PC-3 (cell line): Measurements from ENCODE around the gene TMEM38A. TPM values are rescaled to one million over a fixed set of nuclear protein-coding genes. Genes with fewer than 3 reads are reported as not detected.

ENCODE experiments used
- ATAC-seq: fragments of 200-7000 bp; cut with Tn5 transposase; 2 replicates; pipeline ENCODE4 v1.9.1; 2020; ENCODE audit warnings: mild to moderate bottlenecking, moderate library complexity
- BruUV-seq: library from RNA; stranded (reverse); fragments of 400-500 nt; replicated peaks from 2 replicates; lab custom pipeline; 2021; lab: Mats Ljungman, UMichigan
- CTCF ChIA-PET: fragments of 300-600 bp; sonication (Branson Sonifier 250); formaldehyde crosslinking; loops from one replicate; lab custom pipeline; 2022; ENCODE audit warnings: antibody characterized with exemption; lab: Charles Lee
- POLR2A ChIA-PET: fragments of 300-600 bp; sonication (Branson Sonifier 250); formaldehyde crosslinking; loops from one replicate; lab custom pipeline; 2022; ENCODE audit warnings: antibody characterized with exemption; ENCODE audit not compliant: unreplicated experiment; lab: Charles Lee
- DNase-seq: peaks from one replicate; pipeline ENCODE4 v3.0.0-alpha.2; 2015
- H2AFZ ChIP-seq: fragments of 300-600 bp; sonication (generic); 2 replicates; pipeline ENCODE4 v1.6.0; 2016; ENCODE audit warnings: antibody characterized with exemption, low read length
- H3F3A ChIP-seq: fragments of 300-600 bp; sonication (generic); one replicate; pipeline ENCODE4 v1.6.0; 2017; ENCODE audit warnings: antibody characterized with exemption, low read length, control low read depth, mild to moderate bottlenecking; ENCODE audit not compliant: unreplicated experiment
- H3K27ac ChIP-seq: fragments of 300-600 bp; sonication (generic); 2 replicates; pipeline ENCODE4 v1.5.1; 2016; ENCODE audit warnings: mild to moderate bottlenecking, low read length
- H3K27me3 ChIP-seq: fragments of 300-600 bp; sonication (generic); 2 replicates; pipeline ENCODE4 v1.6.1; 2016; ENCODE audit warnings: low read length, mixed read lengths
- H3K36me3 ChIP-seq: fragments of 300-600 bp; sonication (generic); 2 replicates; pipeline ENCODE4 v1.6.1; 2016; ENCODE audit warnings: low read depth, mixed run types, low read length, mixed read lengths
- H3K4me1 ChIP-seq: fragments of 300-600 bp; sonication (generic); 2 replicates; pipeline ENCODE4 v1.5.1; 2016; ENCODE audit warnings: low read length; ENCODE audit not compliant: insufficient read depth
- H3K4me2 ChIP-seq: fragments of 300-600 bp; sonication (generic); 2 replicates; pipeline ENCODE4 v1.6.0; 2016; ENCODE audit warnings: low read length
- H3K4me3 ChIP-seq: fragments of 300-600 bp; sonication (generic); 2 replicates; pipeline ENCODE4 v1.5.1; 2016; ENCODE audit warnings: mild to moderate bottlenecking, low read length, mixed read lengths
- H3K79me2 ChIP-seq: fragments of 300-600 bp; sonication (generic); 2 replicates; pipeline ENCODE4 v1.6.1; 2017; ENCODE audit warnings: low read length, mixed read lengths
- H3K9ac ChIP-seq: fragments of 300-600 bp; sonication (generic); 2 replicates; pipeline ENCODE4 v1.6.0; 2016; ENCODE audit warnings: mild to moderate bottlenecking, low read length
- H3K9me2 ChIP-seq: fragments of 300-600 bp; sonication (generic); replicated peaks from 2 replicates; pipeline ENCODE4 v1.6.1; 2016; ENCODE audit warnings: mixed run types, low read length, mixed read lengths
- H3K9me3 ChIP-seq: fragments of 300-600 bp; sonication (generic); 2 replicates; pipeline ENCODE4 v1.6.1; 2016; ENCODE audit warnings: low read length, mixed read lengths
- H4K20me1 ChIP-seq: fragments of 300-600 bp; sonication (generic); 2 replicates; pipeline ENCODE4 v1.6.1; 2016; ENCODE audit warnings: low read length, mixed read lengths
- CTCF ChIP-seq: fragments of 300-600 bp; sonication (generic); conservative IDR thresholded peaks from 2 replicates; pipeline ENCODE4 v1.5.1; 2017; ENCODE audit warnings: antibody characterized with exemption, low read depth, mild to moderate bottlenecking, low read length
- EZH2 ChIP-seq: fragments of 300-600 bp; sonication (generic); IDR thresholded peaks from one replicate; pipeline ENCODE4 v1.6.1; 2017; ENCODE audit warnings: antibody characterized with exemption, mild to moderate bottlenecking, low read length; ENCODE audit not compliant: unreplicated experiment
- EZH2phosphoT487 ChIP-seq: fragments of 300-600 bp; sonication (generic); IDR thresholded peaks from 2 replicates; pipeline ENCODE4 v1.6.1; 2018; ENCODE audit warnings: mild to moderate bottlenecking, antibody characterized with exemption, low read length, borderline replicate concordance
- intact Hi-C: fragments of 100-400 bp; cut with micrococcal nuclease; formaldehyde crosslinking; loops from 2 replicates; pipeline ENCODE4 v1.9.0; 2023
- total RNA-seq: library from RNA; depleted of rRNA; stranded (reverse); fragments of >200 nt; gene quantifications from 2 replicates; pipeline ENCODE4 v1.2.3, GENCODE V29; 2014

TMEM38A gene
- total RNA-seq, 1 experiment from 2014 or later, result 11.0 TPM

- peaks cover 93% of the 10 kb centered on the region for H3K79me2 ChIP-seq
- no peak overlapping the region for H2AFZ ChIP-seq
- peaks cover 11% of the 10 kb centered on the region for H3K4me1 ChIP-seq
- ChIA-PET CTCF (no interaction called here), POLR2A (no interaction called here)
- ATAC-seq, result no peak
- TF ChIP-seq CTCF, result no peak
- no peak for TF ChIP-seq EZH2
- TF ChIP-seq EZH2phosphoT487, result no peak
- peaks cover 89% of the 10 kb centered on the region for H4K20me1 ChIP-seq
- intact Hi-C loops, result no loop called here
- no peak overlapping the region for H3K9ac ChIP-seq
- no TSS peak for BruUV-seq
- no peak overlapping the region for H3K27ac ChIP-seq
- peaks cover 22% of the 10 kb centered on the region for H3K36me3 ChIP-seq
- no peaks in the 10 kb centered on the region for H3K9me3 ChIP-seq
- H3K27me3 ChIP-seq, result no peaks in the 10 kb centered on the region
- DNase-seq, result no peak
- H3K4me3 ChIP-seq, result no peak overlapping the region
- H3K9me2 ChIP-seq, result no peaks in the 10 kb centered on the region
- no peak overlapping the region for H3K4me2 ChIP-seq
- no peaks in the 10 kb centered on the region for H3F3A ChIP-seq
Measured at GRCh38 chr19:16623576-16623975, 37.4 kb upstream of the TMEM38A start.

- no peak for TF ChIP-seq EZH2phosphoT487
- TF ChIP-seq CTCF, result no peak
- no peak for TF ChIP-seq EZH2
- Histone ChIP-seq H3K27ac (no peak overlapping the region), H3K4me3 (no peak overlapping the region), H3K79me2 (peaks cover 90% of the 10 kb centered on the region), H3K9ac (no peak overlapping the region), H2AFZ (no peak overlapping the region), H3K4me2 (no peak overlapping the region), H4K20me1 (peaks cover 82% of the 10 kb centered on the region), H3K36me3 (peaks cover 22% of the 10 kb centered on the region), H3K9me2 (no peaks in the 10 kb centered on the region), H3K4me1 (peaks cover 16% of the 10 kb centered on the region), H3K9me3 (no peaks in the 10 kb centered on the region), H3F3A (peaks cover 2% of the 10 kb centered on the region), H3K27me3 (no peaks in the 10 kb centered on the region)
- BruUV-seq, result no TSS peak
- CTCF ChIA-PET, result no interaction called here
- POLR2A ChIA-PET, result no interaction called here
- DNase-seq (no peak), ATAC-seq (no peak)
- intact Hi-C loops, result no loop called here
Measured at GRCh38 chr19:16624236-16624635, 36.7 kb upstream of the TMEM38A start.

GRCh38 chr19:16625163-16625958, 35.6 kb upstream of the TMEM38A start:
- no TSS peak for BruUV-seq
- no peak for ATAC-seq
- H3K79me2 ChIP-seq, result peaks cover 79% of the 10 kb centered on the region
- H4K20me1 ChIP-seq, result peaks cover 71% of the 10 kb centered on the region
- TF ChIP-seq EZH2phosphoT487, result no peak
- TF ChIP-seq CTCF, result no peak
- no peak for TF ChIP-seq EZH2
- intact Hi-C loops, result loop anchor here (5.0 kb wide), 1 partner anchor 53 kb away; the partner anchor contains the start of gene SLC35E1
- DNase-seq, result no peak
- POLR2A ChIA-PET, result no interaction called here
- peaks cover 19% of the 10 kb centered on the region for H3K4me1 ChIP-seq
- CTCF ChIA-PET, result no interaction called here
- H3K27ac ChIP-seq, result no peak overlapping the region
- peaks cover 23% of the 10 kb centered on the region for H3K36me3 ChIP-seq
- H3K9ac ChIP-seq, result peak overlapping the region; percentile 98; the same call in 1 of the 2 replicates
- H3K4me3 ChIP-seq, result peak overlapping the region; percentile 92; the same call in 1 of the 2 replicates
- peaks cover 6% of the 10 kb centered on the region for H3F3A ChIP-seq
- H3K9me2 ChIP-seq, result no peaks in the 10 kb centered on the region
- no peak overlapping the region for H2AFZ ChIP-seq
- no peaks in the 10 kb centered on the region for H3K27me3 ChIP-seq
- peak overlapping the region; percentile 87 for H3K4me2 ChIP-seq
- H3K9me3 ChIP-seq, result no peaks in the 10 kb centered on the region
